ENCODE results near the gene TMEM132D.

Gene TMEM132D

GRCh38 chr12:129723260-129723659, 180.6 kb downstream of the TMEM132D start:
- DNase-seq (ENCODE audit: low read depth) = no peak

GRCh38 chr12:129720618-129721017, 183.2 kb downstream of the TMEM132D start:
- DNase-seq (ENCODE audit: low read depth) = no peak

GRCh38 chr12:129719416-129719815, 184.4 kb downstream of the TMEM132D start:
- DNase-seq (ENCODE audit: low read depth) = no peak

- no peak for DNase-seq (ENCODE audit: low read depth)
Observed at GRCh38 chr12:129717438-129717837, 186.4 kb downstream of the TMEM132D start.

- no peak for DNase-seq (ENCODE audit: low read depth)
Observed at GRCh38 chr12:129716825-129717224, 187.0 kb downstream of the TMEM132D start.

GRCh38 chr12:129706716-129707115, 197.1 kb downstream of the TMEM132D start:
- DNase-seq (ENCODE audit: low read depth) = no peak

GRCh38 chr12:129704232-129704830, 199.5 kb downstream of the TMEM132D start:
- no peak for DNase-seq (ENCODE audit: low read depth)

- no peak for DNase-seq (ENCODE audit: low read depth)
Observed at GRCh38 chr12:129701631-129702101, 202.2 kb downstream of the TMEM132D start.

- DNase-seq (ENCODE audit: low read depth) = no peak
Observed at GRCh38 chr12:129700036-129700435, 203.8 kb downstream of the TMEM132D start.

GRCh38 chr12:129696926-129697325, 206.9 kb downstream of the TMEM132D start:
- DNase-seq (ENCODE audit: low read depth) = no peak

- no peak for DNase-seq (ENCODE audit: low read depth)
Observed at GRCh38 chr12:129696405-129696804, 207.4 kb downstream of the TMEM132D start.

- DNase-seq (ENCODE audit: low read depth) = no peak
Observed at GRCh38 chr12:129693731-129694130, 210.1 kb downstream of the TMEM132D start.

GRCh38 chr12:129687731-129688130, 216.1 kb downstream of the TMEM132D start:
- no peak for DNase-seq (ENCODE audit: low read depth)

GRCh38 chr12:129681830-129682229, 222.0 kb downstream of the TMEM132D start:
- no peak for DNase-seq (ENCODE audit: low read depth)

GRCh38 chr12:129681151-129681550, 222.7 kb downstream of the TMEM132D start:
- DNase-seq (ENCODE audit: low read depth) = no peak

GRCh38 chr12:129676411-129676810, 227.4 kb downstream of the TMEM132D start:
- no peak for DNase-seq (ENCODE audit: low read depth)

GRCh38 chr12:129675947-129676346, 227.9 kb downstream of the TMEM132D start:
- DNase-seq (ENCODE audit: low read depth) = no peak

GRCh38 chr12:129675496-129675895, 228.3 kb downstream of the TMEM132D start:
- DNase-seq (ENCODE audit: low read depth) = no peak

GRCh38 chr12:129673806-129674205, 230.0 kb downstream of the TMEM132D start:
- DNase-seq (ENCODE audit: low read depth) = no peak

- no peak for DNase-seq (ENCODE audit: low read depth)
Observed at GRCh38 chr12:129672110-129672509, 231.7 kb downstream of the TMEM132D start.

- DNase-seq (ENCODE audit: low read depth) = no peak
Observed at GRCh38 chr12:129670256-129670920, 233.4 kb downstream of the TMEM132D start.

GRCh38 chr12:129665414-129665813, 238.4 kb downstream of the TMEM132D start:
- DNase-seq (ENCODE audit: low read depth) = no peak

GRCh38 chr12:129662234-129662633, 241.6 kb downstream of the TMEM132D start:
- no peak for DNase-seq (ENCODE audit: low read depth)

- no peak for DNase-seq (ENCODE audit: low read depth)
Observed at GRCh38 chr12:129660946-129661345, 242.9 kb downstream of the TMEM132D start.

All from stimulated activated CD8-positive, alpha-beta memory T cell treated with anti-CD3 and anti-CD28 coated beads, Interleukin-12 subunit alpha, Interleukin-12 subunit beta, amount 100 ng/mL, for 1 hour (primary cell).